NCI-H2196 treated with DMSO at 0.1 percent for 48 hours (cell line): ENCODE measurements around the gene PSME4.
"Not testable (repeated sequence)": the region's sequence is repeated elsewhere in the genome, so short reads cannot be mapped to it uniquely, and the experiment has no call there.

Source experiments
- DNase-seq: peaks from one replicate; lab custom pipeline; 2025; ENCODE audit not compliant: unreplicated experiment; lab: John Stamatoyannopoulos, UW

PSME4 gene

GRCh38 chr2:53964257-53964952, 6.4 kb downstream of the PSME4 start:
- DNase-seq = no peak

DNA sequence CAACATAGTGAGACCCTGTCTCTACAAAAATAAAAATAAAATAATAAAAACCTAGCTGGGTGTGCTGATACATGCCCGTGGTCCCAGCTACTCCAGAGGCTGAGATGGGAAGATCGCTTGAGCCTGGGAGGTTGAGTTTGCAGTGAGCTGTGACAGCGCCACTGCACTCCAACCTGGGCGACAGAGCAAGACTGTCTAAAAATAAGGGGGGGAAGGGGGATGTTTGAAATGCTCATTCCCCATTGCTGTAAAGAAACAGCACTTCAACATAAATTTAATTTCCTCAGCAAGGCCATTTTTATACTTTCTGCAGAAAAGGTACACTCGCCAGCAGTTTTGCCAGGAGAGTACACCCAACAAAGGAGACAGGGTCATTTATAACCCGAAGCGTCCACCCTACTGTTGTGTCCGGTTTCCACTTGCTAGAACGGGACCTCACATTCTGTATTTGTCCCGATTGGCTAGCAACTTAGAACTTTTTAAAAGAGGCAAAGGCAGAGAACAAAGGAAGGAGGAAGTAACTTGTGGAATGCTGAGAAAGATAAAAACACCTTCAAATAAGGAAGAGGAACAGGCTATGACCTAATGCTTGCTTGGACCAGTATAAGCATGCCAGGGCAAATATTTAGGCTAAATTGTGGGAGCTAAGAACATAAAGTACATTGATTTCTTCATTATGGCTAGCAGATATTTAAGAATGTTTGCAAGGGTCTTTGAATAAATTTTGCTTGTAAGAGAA, 9.1 kb downstream of the PSME4 start:
- not testable (repeated sequence) for DNase-seq

GRCh38 chr2:53960476-53960875, 10.3 kb downstream of the PSME4 start:
- no peak for DNase-seq

DNA sequence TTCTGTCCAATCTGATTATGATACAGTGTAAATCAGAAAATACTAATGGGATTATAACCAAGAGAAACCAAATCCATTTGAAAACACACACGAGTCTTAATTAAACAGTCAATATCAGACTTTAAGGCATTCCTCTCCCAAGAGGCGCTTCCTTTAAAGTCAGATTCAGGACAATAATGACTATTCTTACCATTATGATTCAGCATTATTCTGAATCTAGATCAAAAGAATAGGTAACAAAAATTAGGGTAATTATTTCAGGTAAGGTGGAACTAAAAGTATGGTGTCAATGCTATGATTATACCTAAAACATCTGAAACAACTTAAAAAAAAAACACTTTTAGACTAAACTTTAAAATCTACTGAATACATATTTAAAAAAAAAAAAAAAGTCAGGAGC, 12.3 kb downstream of the PSME4 start:
- DNase-seq = no peak

DNA sequence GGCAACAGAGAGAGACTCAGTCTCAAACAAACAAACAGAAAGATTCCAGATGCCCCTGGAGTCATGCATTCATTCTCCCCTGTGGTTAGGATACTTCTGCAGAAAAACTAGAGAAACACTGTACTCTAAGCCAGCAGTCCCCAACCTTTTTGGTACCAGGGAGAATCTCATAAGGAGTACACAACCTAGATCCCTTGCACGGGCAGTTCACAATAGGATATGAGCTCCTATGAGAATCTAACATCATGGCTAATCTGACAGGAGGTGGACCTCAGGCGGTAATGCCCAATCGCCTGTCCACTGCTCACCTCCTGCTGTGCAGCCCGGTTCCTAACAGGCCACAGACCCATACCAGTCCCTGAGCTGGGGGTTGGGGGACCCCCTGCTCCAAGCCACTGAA, 18.3 kb downstream of the PSME4 start:
- DNase-seq = no peak

GRCh38 chr2:53949457-53949856, 21.3 kb downstream of the PSME4 start:
- DNase-seq = no peak

DNA sequence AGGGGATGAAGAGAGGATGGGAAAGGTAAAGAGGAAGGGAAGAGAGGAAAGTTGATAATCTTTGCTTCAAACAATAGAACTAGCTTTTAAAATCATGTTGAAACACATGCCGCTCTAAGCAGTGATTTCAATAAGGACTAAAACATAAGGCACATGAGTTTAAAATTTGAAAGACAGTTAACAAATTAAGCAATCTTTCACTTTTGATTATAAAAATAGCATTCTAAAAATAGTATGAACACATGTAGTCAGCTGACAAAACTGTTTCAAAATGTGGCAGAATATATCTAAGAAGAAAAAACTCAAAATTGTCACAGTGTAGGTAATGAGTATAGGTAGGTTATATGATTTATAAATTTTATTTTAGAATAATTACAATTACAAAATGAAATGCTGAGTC, 25.3 kb downstream of the PSME4 start:
- DNase-seq = no peak

DNA sequence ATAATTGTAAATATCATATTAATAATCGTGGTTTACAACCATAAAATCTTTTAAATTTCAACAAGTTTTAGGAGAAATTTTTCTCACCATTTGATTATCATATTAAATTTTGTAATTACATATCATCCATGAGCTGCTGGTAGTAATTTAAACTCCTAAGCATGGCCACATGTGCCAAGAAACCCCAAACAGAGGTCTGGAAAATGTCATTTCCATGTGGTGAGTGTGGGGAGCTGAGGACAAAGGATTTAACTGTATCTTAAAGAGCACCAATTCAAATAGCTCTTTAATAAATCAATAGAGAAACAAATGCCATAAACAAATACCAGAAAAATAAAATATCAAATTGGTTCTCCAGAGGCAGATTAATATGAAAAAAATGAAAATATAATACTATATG, 26.3 kb downstream of the PSME4 start:
- DNase-seq = no peak

DNA sequence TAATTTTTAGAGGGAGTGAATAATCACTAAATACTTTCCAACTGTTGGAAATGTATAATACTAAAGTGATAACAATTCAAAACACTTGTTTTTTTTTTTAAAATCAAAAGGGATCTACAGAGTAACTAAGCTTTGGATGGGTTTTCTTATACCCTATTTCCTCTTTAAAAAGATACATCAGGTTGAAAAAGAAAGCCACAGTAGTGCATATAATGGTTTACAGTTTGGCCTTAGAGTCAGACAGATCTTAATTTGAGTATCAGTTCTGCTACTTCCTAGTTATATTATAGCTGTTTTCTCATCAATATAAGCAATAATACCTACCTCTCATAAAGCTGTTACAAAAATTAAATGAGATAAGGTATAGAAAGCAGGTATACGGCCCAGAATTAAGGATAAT, 28.5 kb downstream of the PSME4 start:
- DNase-seq = no peak

GRCh38 chr2:53941749-53942148, 29.0 kb downstream of the PSME4 start:
- no peak for DNase-seq

- DNase-seq = no peak
Measured at GRCh38 chr2:53939656-53940055, 31.1 kb downstream of the PSME4 start.

GRCh38 chr2:53938904-53939303, 31.9 kb downstream of the PSME4 start:
- no peak for DNase-seq

DNA sequence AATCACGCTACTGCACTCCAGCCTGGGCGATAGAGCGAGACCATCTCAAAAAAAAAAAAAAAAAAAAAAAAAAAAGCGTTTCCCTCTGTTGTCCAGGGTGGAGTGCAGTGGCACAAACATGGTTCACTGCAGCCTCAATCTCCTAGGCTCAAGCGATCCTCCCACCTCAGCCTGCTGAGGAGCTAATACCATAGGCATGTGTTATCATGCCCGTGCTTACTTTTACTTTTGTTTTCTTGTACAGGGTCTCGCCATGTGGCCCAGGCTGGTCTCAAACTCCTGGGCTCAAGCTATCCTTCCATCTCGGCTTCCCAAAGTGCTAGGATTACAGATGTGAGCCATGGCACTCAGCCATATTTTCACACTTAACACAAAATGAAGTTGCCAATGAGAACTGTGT, 37.5 kb downstream of the PSME4 start:
- DNase-seq = no peak

DNA sequence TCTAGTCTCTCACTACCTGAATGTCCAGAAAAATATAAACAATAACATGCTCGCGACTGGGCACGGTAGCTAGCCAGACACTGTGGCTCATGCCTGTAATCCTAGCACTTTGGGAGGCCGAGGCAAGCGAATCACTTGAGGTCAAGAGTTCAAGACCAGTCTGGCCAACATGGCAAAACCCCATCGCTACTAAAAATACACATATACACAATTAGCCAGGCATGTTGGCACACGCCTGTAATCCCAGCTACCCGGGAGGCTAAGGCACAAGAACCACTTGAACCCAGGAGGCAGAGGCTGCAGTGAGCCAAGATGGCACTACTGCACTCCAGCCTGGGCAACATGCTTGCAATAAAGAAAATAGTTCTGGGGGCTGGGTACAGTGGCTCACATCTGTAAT, 44.5 kb downstream of the PSME4 start:
- DNase-seq = not testable (repeated sequence)

DNA sequence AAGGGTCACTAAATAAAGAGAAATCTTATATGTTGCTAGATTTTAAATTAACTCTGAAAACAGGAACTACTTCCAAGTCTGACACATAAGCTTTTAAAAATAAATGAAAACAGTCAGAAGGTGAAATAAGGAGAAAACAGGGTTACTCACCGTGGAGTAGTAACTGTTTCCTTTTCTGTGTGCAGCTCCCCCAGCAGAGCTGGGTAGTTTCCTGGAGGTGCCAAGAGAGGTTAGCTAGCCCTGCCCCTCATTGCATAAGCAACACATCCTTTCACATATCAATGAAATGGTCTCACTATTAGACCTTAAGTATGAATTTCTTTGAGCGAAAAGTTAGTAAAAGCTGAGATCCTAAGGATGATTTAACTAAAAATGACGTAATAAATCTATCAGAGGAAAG, 57.1 kb downstream of the PSME4 start:
- DNase-seq = no peak

DNA sequence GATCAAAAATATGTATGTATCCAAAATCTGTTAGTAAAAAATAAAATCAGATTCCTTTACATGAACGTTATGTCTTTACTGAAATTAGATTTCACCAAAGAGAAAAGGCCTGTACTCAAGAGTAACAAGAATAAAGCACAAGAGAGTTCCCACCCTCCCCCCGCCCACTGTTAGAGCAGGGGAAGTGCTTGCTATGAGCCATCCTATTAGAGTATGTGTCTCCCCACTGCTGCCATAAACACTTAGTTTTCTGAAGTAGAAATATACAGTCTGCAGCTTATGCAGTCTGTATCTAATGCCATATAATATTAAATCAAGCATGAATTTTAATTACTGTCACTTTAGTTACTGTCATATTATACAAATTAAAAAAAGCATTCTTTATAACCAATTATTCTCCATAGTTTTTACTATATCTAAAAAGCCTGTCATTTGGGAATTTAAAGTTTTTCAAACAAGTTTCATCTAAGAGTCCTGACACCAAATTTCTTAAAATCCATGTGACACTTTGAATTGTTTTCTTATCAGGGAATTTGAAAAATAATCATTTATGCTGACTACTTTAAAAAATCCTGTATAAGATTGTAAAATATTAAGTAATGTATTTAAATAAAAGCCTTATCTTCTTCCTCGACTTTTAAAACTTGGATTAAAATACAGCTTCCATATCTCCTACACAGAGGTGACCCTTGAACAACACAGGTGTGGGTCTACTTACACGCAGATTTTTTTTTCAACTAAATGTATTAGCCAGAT, 59.2 kb downstream of the PSME4 start:
- DNase-seq = no peak

DNA sequence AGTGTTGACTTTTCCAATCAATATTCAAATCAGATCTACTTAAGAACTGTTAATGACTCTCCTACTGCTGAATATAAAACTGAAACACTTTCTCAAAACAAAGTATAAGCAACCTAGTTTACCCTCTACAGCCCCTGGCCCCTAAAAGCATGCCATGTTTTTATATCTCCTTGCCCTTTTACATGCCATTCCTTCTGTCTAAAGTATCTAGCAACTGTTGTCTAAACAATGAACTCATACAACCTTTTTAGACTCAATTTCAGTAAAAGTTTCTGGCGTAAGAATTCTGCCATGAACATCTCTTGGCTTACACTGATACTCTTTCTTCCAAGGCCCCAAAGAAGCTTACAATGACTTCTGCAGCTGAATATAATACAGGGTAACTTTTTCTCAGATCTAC, 63.2 kb downstream of the PSME4 start:
- DNase-seq = no peak

- DNase-seq = no peak
Measured at GRCh38 chr2:53905396-53905795, 65.4 kb downstream of the PSME4 start.

GRCh38 chr2:53903011-53903410, 67.8 kb downstream of the PSME4 start:
- no peak for DNase-seq

- DNase-seq = no peak
Measured at GRCh38 chr2:53901192-53901591, 69.6 kb downstream of the PSME4 start.

DNA sequence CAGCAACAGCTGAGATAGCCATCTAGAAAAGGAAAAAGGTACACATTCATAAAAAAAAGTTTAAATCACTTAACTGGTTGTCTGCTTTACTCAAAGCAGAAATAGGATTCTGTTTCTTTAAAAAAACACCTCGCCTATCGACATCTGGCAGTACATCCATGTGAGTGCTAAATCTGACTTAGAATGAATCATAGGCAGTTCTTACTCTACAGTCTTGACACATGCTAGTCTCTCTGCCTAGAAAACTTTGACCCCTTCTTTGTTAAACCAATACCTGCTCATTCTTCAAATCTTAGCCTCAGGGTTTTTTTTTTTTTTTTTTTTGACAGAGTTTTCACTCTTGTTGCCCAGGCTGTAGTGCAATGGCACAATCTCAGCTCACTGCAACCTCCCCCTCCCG, 73.9 kb downstream of the PSME4 start:
- no peak for DNase-seq
